Measurements from ENCODE around the gene IL18RAP. TPM values are rescaled to one million over a fixed set of nuclear protein-coding genes. Genes with fewer than 3 reads are reported as not detected.

Gene IL18RAP
- total RNA-seq, 1 donor from 2014 or later: not detected

- Mint-ChIP-seq H3K27ac (ENCODE audit: unreplicated experiment) (no peak overlapping the region), H3K9me3 (ENCODE audit: low read depth) (peaks cover 8% of the 10 kb centered on the region), H3K4me3 (ENCODE audit: unreplicated experiment) (no peak overlapping the region), H3K4me1 (ENCODE audit: low read depth) (peaks cover 18% of the 10 kb centered on the region), H3K27me3 (ENCODE audit: low read depth) (peaks cover 5% of the 10 kb centered on the region), H3K36me3 (ENCODE audit: low read depth) (no peaks in the 10 kb centered on the region)
- TF ChIP-seq, protein P1, sequence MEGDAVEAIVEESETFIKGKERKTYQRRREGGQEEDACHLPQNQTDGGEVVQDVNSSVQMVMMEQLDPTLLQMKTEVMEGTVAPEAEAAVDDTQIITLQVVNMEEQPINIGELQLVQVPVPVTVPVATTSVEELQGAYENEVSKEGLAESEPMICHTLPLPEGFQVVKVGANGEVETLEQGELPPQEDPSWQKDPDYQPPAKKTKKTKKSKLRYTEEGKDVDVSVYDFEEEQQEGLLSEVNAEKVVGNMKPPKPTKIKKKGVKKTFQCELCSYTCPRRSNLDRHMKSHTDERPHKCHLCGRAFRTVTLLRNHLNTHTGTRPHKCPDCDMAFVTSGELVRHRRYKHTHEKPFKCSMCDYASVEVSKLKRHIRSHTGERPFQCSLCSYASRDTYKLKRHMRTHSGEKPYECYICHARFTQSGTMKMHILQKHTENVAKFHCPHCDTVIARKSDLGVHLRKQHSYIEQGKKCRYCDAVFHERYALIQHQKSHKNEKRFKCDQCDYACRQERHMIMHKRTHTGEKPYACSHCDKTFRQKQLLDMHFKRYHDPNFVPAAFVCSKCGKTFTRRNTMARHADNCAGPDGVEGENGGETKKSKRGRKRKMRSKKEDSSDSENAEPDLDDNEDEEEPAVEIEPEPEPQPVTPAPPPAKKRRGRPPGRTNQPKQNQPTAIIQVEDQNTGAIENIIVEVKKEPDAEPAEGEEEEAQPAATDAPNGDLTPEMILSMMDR (IDR thresholded peaks at IDR 0.05): no peak
- no peak for DNase-seq (ENCODE audit: low spot score)
Measured at GRCh38 chr2:102486941-102487702, 64.2 kb downstream of the IL18RAP start.

- TF ChIP-seq, protein P1 (IDR thresholded peaks at IDR 0.05): no peak
- H3K9me3 Mint-ChIP-seq (ENCODE audit: low read depth): peaks cover 8% of the 10 kb centered on the region
- no peak overlapping the region for H3K4me3 Mint-ChIP-seq (ENCODE audit: unreplicated experiment)
- H3K27me3 Mint-ChIP-seq (ENCODE audit: low read depth): peaks cover 5% of the 10 kb centered on the region
- no peaks in the 10 kb centered on the region for H3K36me3 Mint-ChIP-seq (ENCODE audit: low read depth)
- peaks cover 18% of the 10 kb centered on the region for H3K4me1 Mint-ChIP-seq (ENCODE audit: low read depth)
- no peak for DNase-seq (ENCODE audit: low spot score)
- H3K27ac Mint-ChIP-seq (ENCODE audit: unreplicated experiment): peak overlapping the region; percentile 13
Measured at GRCh38 chr2:102487761-102488462, 65.0 kb downstream of the IL18RAP start.

DNA sequence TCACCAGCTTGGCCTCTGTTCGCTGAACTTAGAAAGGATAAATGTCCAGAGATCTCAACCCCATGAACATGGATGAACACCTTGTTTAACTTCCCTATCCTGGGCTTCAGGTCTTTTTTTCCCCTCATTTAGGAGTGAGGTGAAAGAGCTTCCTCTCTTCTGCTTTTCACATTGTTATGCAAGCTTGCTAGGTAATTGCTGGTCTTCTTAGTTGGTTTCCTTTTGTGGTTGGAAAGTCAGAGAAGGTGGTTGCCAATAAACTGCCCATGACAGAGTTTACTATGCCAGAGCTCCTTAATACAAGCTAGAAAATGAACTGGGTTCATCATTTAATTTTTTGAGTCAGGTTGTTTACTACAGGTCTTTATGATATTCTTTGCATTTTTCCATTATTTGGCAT lies 66.7 kb downstream of the IL18RAP start:
- peaks cover 12% of the 10 kb centered on the region for H3K9me3 Mint-ChIP-seq (ENCODE audit: low read depth)
- H3K36me3 Mint-ChIP-seq (ENCODE audit: low read depth): no peaks in the 10 kb centered on the region
- H3K4me1 Mint-ChIP-seq (ENCODE audit: low read depth): peaks cover 18% of the 10 kb centered on the region
- H3K4me3 Mint-ChIP-seq (ENCODE audit: unreplicated experiment): no peak overlapping the region
- TF ChIP-seq, protein P1 (IDR thresholded peaks at IDR 0.05): no peak
- no peak for DNase-seq (ENCODE audit: low spot score)
- peaks cover 2% of the 10 kb centered on the region for H3K27me3 Mint-ChIP-seq (ENCODE audit: low read depth)
- H3K27ac Mint-ChIP-seq (ENCODE audit: unreplicated experiment): no peak overlapping the region

- Mint-ChIP-seq H3K4me1 (ENCODE audit: low read depth) (peaks cover 13% of the 10 kb centered on the region), H3K9me3 (ENCODE audit: low read depth) (peaks cover 20% of the 10 kb centered on the region), H3K4me3 (ENCODE audit: unreplicated experiment) (no peak overlapping the region), H3K36me3 (ENCODE audit: low read depth) (no peaks in the 10 kb centered on the region), H3K27ac (ENCODE audit: unreplicated experiment) (no peak overlapping the region), H3K27me3 (ENCODE audit: low read depth) (peaks cover 7% of the 10 kb centered on the region)
- no peak for DNase-seq (ENCODE audit: low spot score)
- TF ChIP-seq, protein P1 (IDR thresholded peaks at IDR 0.05): no peak
Measured at GRCh38 chr2:102492006-102492405, 69.0 kb downstream of the IL18RAP start.

DNA sequence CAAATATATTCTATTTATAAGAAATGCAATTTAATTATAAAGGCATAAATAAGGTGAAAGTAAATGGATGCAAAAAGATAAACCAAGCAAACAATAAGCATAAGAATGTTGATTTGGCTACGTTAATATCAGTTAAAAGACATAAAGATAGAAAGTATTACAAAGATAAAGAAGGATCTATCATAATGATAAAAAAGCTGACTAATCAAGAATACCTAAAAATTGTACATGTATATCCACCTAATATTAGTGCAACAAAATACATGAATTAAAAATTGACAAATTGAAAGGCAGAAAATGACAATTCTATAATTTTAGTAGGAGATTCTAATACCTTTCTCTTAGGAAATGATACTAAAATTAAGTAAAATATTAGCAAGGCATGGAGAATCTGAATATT lies 71.6 kb downstream of the IL18RAP start:
- Mint-ChIP-seq H3K4me3 (ENCODE audit: unreplicated experiment) (no peak overlapping the region), H3K27me3 (ENCODE audit: low read depth) (peaks cover 13% of the 10 kb centered on the region), H3K36me3 (ENCODE audit: low read depth) (no peaks in the 10 kb centered on the region), H3K27ac (ENCODE audit: unreplicated experiment) (no peak overlapping the region), H3K9me3 (ENCODE audit: low read depth) (peaks cover 20% of the 10 kb centered on the region), H3K4me1 (ENCODE audit: low read depth) (no peaks in the 10 kb centered on the region)
- DNase-seq (ENCODE audit: low spot score): no peak
- TF ChIP-seq, protein P1 (IDR thresholded peaks at IDR 0.05): no peak

Data from chondrocyte (in vitro differentiated cells).